RWPE2 (cell line): ENCODE data around the gene NOC2L.

ENCODE experiments used
- ATAC-seq: fragments of 200-7000 bp; cut with Tn5 transposase; 3 replicates; pipeline ENCODE4 v1.9.1; 2021; ENCODE audit warnings: low read depth
- DNase-seq: peaks from one replicate; pipeline ENCODE4 v3.0.0-alpha.2; 2020; ENCODE audit warnings: low spot score
- H3K27ac ChIP-seq: fragments of 450-650 bp; 2 replicates; pipeline ENCODE4 v1.5.1; 2017; ENCODE audit warnings: mild to moderate bottlenecking; ENCODE audit not compliant: poor library complexity, severe bottlenecking
- H3K27me3 ChIP-seq: fragments of 250-450 bp; sonication (Bioruptor Pico); 2 replicates; pipeline ENCODE4 v1.5.1; 2021; ENCODE audit warnings: mild to moderate bottlenecking, moderate library complexity; ENCODE audit not compliant: insufficient read depth, poor library complexity, severe bottlenecking
- H3K36me3 ChIP-seq: fragments of 250-450 bp; sonication (Bioruptor Pico); 2 replicates; pipeline ENCODE4 v1.5.1; 2020; ENCODE audit warnings: low read depth, mild to moderate bottlenecking, moderate library complexity
- H3K4me1 ChIP-seq: fragments of 250-450 bp; sonication (Bioruptor Pico); 2 replicates; pipeline ENCODE4 v1.5.1; 2021; ENCODE audit warnings: mild to moderate bottlenecking, moderate library complexity; ENCODE audit not compliant: insufficient read depth, poor library complexity, severe bottlenecking
- H3K4me3 ChIP-seq: fragments of 250-450 bp; sonication (Bioruptor Pico); 2 replicates; pipeline ENCODE4 v1.5.1; 2021; ENCODE audit warnings: mild to moderate bottlenecking, moderate library complexity; ENCODE audit not compliant: severe bottlenecking
- H3K9me3 ChIP-seq: fragments of 250-450 bp; sonication (Bioruptor Pico); 2 replicates; pipeline ENCODE4 v1.5.1; 2021; ENCODE audit warnings: mild to moderate bottlenecking, moderate library complexity; ENCODE audit not compliant: severe bottlenecking
- CTCF ChIP-seq: fragments of 450-650 bp; IDR thresholded peaks from one replicate; pipeline ENCODE4 v1.5.1; 2017; ENCODE audit warnings: mild to moderate bottlenecking, moderate library complexity; ENCODE audit not compliant: poor library complexity, severe bottlenecking

NOC2L gene

GRCh38 chr1:963746-964525 lies 4.9 kb upstream of the NOC2L start:
- DNase-seq (no peak), ATAC-seq (no peak)
- Histone ChIP-seq H3K27me3 (no peaks in the 10 kb centered on the region), H3K36me3 (peaks cover 11% of the 10 kb centered on the region), H3K4me3 (no peak overlapping the region), H3K9me3 (no peaks in the 10 kb centered on the region), H3K27ac (no peak overlapping the region), H3K4me1 (no peaks in the 10 kb centered on the region)
- no peak for TF ChIP-seq CTCF

- TF ChIP-seq CTCF = no peak
- no peak overlapping the region for H3K4me3 ChIP-seq
- H3K9me3 ChIP-seq = no peaks in the 10 kb centered on the region
- DNase-seq = no peak
- no peaks in the 10 kb centered on the region for H3K4me1 ChIP-seq
- H3K27ac ChIP-seq = no peak overlapping the region
- ATAC-seq = no peak
- H3K27me3 ChIP-seq = no peaks in the 10 kb centered on the region
- H3K36me3 ChIP-seq = peaks cover 11% of the 10 kb centered on the region
Observed at GRCh38 chr1:963301-963651, 4.2 kb upstream of the NOC2L start.

GRCh38 chr1:962381-963300 lies 3.6 kb upstream of the NOC2L start:
- no peak overlapping the region for H3K27ac ChIP-seq
- H3K36me3 ChIP-seq = peaks cover 11% of the 10 kb centered on the region
- no peak overlapping the region for H3K4me3 ChIP-seq
- H3K9me3 ChIP-seq = no peaks in the 10 kb centered on the region
- H3K27me3 ChIP-seq = no peaks in the 10 kb centered on the region
- H3K4me1 ChIP-seq = peaks cover 6% of the 10 kb centered on the region
- TF ChIP-seq CTCF = no peak
- no peak for ATAC-seq
- DNase-seq = no peak

- peak overlapping the region; percentile 38 for H3K27ac ChIP-seq
- TF ChIP-seq CTCF = no peak
- no peaks in the 10 kb centered on the region for H3K9me3 ChIP-seq
- ATAC-seq (no peak), DNase-seq (no peak)
- peak overlapping the region; percentile 100 for H3K4me3 ChIP-seq
- H3K27me3 ChIP-seq = no peaks in the 10 kb centered on the region
- H3K36me3 ChIP-seq = peaks cover 20% of the 10 kb centered on the region
- peaks cover 7% of the 10 kb centered on the region for H3K4me1 ChIP-seq
Observed at GRCh38 chr1:961132-961669, 2.1 kb upstream of the NOC2L start.
